Cortex of kidney (tissue), 1 donor: ENCODE results near the gene USP34.

Experiments used
- DNase-seq: peaks from one replicate; lab custom pipeline; 2025; lab: John Stamatoyannopoulos, UW

The USP34 gene

DNA sequence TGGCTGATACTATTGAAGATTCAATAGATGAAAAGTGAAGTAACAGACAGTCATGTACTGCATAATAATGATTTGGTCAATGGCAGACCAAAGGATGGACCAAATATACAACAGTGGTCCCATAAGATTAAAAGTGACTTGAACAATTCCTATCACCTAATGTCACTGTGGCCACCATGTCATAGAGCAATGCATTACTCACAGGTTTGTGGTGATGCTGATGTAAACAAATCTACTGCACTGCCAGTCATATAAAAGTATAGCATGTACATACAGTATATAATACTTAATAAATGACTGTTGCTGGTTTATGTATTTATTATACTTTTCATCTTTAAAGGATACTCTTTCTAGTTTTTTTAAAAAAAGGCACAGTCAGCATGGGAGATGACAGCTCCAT, 99.9 kb downstream of the USP34 start:
- no peak for DNase-seq

GRCh38 chr2:61368687-61369665, 101.9 kb downstream of the USP34 start:
- DNase-seq = no peak

- DNase-seq = no peak
Observed at GRCh38 chr2:61367177-61367576, 103.7 kb downstream of the USP34 start.

- no peak for DNase-seq
Observed at GRCh38 chr2:61363580-61363979, 107.3 kb downstream of the USP34 start.

- no peak for DNase-seq
Observed at GRCh38 chr2:61362873-61363272, 108.0 kb downstream of the USP34 start.

DNA sequence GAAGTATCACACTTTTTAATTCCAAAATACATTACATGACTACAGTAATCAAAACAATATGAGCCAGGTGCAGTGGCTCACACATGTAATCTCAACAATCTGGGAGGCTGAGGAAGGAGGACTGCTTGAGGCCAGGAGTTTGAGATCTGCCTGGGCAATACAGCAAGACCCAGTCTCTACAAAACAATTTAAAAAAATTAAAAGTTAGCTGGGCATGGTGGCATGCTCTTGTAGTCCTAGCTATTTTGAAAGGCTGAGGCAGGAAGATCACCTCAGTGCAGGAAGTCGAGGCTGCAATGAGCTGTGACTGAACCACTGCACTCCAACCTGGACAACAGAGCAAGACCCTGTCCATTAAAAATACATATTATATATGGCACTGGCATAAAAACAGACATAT, 109.8 kb downstream of the USP34 start:
- no peak for DNase-seq

DNA sequence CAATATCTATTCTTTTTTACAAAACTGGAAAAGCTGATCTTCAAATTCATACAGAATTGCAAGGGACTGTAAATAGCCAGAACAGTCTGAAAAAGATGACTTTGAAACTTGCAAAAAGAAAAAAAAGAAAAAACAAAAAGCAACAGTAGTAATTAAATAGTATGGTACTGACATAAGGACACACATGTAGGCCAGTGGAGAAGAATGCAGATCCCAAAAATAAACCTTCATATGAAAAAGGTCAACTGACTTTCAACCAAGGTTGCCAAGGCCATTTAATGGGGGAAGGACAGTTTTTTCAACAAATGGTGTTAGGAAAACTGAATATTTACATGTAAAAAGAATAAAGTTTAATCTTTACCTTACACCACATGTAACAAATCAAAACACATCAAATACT, 111.8 kb downstream of the USP34 start:
- no peak for DNase-seq

DNA sequence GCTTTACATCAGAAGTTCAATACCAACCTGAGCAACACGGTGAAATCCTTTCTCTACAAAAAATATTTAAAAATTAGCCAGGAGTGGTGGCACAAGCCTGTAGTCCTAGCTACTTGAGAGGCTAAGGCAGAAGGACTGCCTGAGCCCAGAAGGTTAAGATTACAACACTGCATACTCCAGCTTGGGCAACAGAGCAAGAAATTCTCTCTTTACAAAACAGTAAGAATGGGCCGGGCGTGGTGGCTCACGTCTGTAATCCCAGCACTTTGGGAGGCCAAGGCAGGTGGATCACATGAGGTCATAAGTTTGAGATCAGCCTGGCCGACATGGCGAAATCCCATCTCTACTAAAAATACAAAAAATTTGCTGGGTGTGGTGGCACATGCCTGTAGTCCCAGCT, 113.2 kb downstream of the USP34 start:
- DNase-seq = no peak

DNA sequence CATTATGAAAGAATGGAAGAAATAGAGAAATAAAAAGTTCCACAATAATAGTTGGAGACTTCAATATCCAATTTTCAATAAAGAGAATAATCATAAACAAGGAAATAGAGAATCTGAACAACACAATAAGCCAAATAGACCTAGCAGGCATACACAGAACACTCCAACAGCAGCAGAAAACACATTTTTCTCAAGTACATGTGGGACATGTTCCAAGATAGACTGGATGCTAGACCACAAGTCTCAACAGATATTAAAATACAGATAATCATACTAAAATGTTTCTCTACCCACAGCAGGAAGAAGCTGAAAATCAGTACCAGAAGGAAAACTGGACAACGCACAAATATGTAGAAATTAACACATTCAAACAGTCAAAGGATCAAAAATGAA, 113.9 kb downstream of the USP34 start:
- no peak for DNase-seq

- no peak for DNase-seq
Observed at GRCh38 chr2:61356261-61356957, 114.5 kb downstream of the USP34 start.

- no peak for DNase-seq
Observed at GRCh38 chr2:61354543-61355197, 116.2 kb downstream of the USP34 start.

DNA sequence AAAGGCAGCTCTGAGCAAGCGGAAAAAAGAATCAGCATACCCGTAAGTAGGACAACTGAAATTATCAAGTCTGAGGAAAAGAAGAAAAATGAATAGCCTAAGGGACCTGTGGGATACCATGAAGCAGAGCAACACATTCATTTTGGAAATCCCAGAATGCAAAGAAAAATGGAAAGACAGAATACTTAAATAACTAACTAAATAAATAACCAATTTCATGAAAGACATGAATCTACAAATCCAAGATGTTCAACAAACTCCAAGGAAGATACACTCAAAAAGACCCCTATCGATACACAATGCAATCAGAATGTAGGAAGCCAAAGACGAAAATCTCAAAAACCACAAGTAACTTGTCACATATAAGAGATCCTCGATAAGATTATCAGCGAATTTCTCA, 117.0 kb downstream of the USP34 start:
- DNase-seq = no peak

DNA sequence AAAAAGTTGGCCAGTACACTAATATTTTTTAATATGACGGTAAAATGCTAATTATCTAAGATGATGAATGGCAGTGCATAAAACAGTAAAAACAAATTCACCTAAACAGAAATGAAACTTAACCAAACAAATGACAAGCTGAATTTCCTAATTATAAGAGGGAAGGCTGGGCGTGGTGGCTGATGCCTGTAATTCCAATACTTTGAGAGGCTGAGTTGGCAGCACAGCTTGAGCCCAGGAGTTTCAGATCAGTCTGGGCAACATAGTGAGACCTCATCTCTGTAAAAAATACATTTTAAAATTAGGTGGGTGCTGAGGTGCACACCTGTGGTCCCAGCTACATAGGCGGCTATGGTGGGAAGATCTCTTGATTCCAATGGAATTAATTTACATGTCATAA, 120.1 kb downstream of the USP34 start:
- DNase-seq = no peak

GRCh38 chr2:61343141-61343540, 127.7 kb downstream of the USP34 start:
- no peak for DNase-seq

DNA sequence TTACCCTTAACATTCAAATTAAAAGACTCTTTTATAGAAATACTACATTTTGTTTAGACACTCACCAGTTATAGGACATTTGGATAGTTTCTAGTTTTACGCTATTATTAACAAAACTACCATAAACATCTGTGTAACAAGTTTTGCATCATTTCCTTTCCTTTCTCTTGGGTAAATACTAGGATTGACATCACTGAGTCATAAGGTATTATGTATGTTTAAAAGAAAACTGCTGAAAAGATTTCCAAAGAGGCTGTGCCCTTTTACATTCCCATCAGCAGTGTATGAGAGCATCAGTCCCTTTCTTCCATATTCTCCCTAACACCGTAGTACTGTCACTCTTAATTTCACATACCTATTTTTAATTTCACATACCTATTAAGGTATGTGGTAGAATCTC, 130.6 kb downstream of the USP34 start:
- DNase-seq = no peak

DNA sequence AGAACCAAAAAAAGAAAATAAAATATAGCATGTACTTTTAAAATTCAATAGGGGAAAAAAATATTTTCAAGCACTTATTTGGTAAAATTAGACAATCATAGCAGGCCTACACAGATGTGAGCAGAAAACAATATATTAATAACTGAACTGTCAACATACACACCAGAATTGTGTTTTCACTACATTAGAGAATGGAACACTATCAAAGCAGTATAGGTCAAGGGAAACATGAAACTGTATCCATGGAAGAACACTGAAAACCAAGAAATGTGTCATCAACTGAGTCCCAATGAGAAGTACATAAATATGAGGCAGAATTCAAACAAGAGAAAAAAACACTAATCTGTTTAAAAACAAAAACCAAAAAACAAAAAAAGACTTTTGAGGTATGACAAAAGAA, 132.4 kb downstream of the USP34 start:
- DNase-seq = no peak

DNA sequence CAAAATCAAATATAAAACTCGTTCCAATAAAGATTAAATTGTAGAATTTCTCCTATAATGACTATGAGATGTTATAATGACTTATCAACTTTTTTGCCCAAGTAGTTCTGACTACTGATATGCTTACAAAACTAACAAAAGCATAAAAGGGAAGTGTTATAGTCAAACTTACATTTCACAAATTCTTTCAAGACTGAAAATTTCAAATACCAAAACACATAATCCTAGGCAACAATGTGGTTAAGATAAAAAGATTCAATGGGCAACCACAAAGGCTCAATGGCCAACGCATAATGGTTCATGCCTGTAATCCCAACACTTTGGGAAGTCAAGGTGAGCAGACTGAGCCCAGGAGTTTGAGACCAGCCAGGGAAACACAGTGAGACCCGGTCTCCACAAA, 135.7 kb downstream of the USP34 start:
- DNase-seq = no peak

GRCh38 chr2:61334466-61334865, 136.4 kb downstream of the USP34 start:
- DNase-seq = no peak

DNA sequence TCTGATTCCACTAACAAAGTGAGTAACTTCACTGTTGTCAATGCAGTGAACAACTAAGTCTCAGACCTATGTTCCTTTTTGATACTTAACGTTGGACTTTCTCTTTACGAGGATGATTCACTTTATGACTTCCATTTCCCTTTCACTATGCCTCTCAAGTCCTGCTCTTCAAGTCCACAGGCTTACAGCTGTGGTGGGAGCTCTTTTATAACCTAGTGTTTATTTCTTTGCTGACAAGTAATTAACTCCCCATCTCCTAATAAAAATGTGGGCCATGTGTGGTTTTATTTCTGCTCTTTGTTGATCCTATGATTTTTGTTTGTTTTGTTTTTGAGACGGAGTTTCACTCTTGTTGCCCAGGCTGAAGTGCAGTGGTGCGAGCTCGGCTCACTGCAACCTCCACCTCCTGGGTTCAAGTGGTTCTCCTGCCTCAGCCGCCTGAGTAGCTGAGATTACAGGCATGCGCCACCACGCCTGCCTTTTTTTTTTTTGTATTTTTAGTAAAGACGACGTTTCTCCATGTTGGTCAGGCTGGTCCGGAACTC, 142.1 kb downstream of the USP34 start:
- DNase-seq = no peak

- DNase-seq = no peak
Observed at GRCh38 chr2:61327173-61327572, 143.7 kb downstream of the USP34 start.

- no peak for DNase-seq
Observed at GRCh38 chr2:61326423-61326822, 144.5 kb downstream of the USP34 start.

DNA sequence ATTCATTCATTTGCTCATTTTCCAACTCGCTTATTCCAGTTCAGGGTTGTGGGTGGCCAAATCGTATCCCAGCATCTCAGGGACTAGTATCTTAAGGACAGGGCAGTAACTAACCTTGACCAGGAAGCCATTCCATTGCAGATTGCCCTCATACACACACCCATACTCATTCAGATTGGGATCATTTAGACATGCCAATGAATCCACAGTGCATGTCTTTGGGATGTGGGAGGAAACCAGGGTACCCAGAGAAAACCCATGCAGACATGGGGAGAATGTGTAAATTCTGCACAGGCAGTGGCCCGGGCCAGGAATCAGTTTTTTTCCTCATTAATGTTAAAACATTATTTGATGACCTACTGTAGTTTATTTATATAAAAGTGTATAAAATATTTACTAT, 150.7 kb downstream of the USP34 start:
- DNase-seq = no peak

DNA sequence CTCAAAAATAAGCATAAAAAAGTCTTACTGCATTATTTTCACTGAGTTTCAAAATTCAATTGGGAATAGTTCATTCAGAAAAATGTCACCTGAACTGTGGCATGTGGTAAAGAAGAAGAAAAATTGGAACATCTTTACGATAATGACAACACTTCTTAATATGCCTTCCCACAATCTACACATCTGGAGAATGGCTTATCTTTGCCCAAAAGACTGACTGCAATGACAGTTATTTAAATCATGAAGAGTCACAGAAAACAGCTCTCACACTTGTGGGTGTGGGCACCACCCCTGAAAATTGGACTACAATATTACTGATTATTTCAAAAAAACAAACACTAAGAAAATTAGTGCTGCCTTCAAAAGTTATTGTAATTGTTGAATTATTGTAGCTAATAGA, 152.3 kb downstream of the USP34 start:
- DNase-seq = no peak
